Heart left ventricle (tissue), 13 donors: ENCODE results near the gene NFIB.

Experiments used
- CTCF ChIP-seq, 12 donors: fragments of 200-600 bp; sonication (generic) in 4 of 12; IDR thresholded peaks; one replicate each; pipeline versions ENCODE4 v1.5.0 to v1.8.0; 2018 to 2022; ENCODE audit warnings: antibody characterized with exemption in 12 of 12, mild to moderate bottlenecking in 5 of 12
- POLR2A ChIP-seq, 2 donors: fragments of 450-650 bp; IDR thresholded peaks; one replicate each; pipeline ENCODE4 v1.6.1; 2017; ENCODE audit warnings: antibody characterized with exemption in 2 of 2, mild to moderate bottlenecking in 2 of 2, moderate library complexity in 2 of 2
- donor health status: ischemic (EF 13 %, LVEDD 7.1; RV severe dilation, severe dysfunction).
- donor health status: DM: no; HTN: yes; CAD: no.
- donor health status: DM: no; HTN: no; CAD: no.
- donor health status: ischemic (EF 25% LVEDD 6.9; RV normal size, moderate dysfunction).
- donor health status: ischemic (EF 25% LVEDD 5.7; RV mildly dilated, moderate dysfunction).
- donor health status: ischemic (EF 35%, LVEDD 5.7; RV mildly dilated, moderate dysfunction).
- donor health status: nonischemic (EF 11% LVEDD 7.7; RV severe dilation, severe dysfunction).
- donor health status: DM: yes; HTN: yes; CAD: no.
- donor health status: PGD.
- donor health status: ischemic (EF 29% LVEDD 5.4; RV normal size, mild dysfunction).
- donor health status: nonischemic (EF 23%, LVEDD 6.1; RV moderate dilation, normal function).

DNA sequence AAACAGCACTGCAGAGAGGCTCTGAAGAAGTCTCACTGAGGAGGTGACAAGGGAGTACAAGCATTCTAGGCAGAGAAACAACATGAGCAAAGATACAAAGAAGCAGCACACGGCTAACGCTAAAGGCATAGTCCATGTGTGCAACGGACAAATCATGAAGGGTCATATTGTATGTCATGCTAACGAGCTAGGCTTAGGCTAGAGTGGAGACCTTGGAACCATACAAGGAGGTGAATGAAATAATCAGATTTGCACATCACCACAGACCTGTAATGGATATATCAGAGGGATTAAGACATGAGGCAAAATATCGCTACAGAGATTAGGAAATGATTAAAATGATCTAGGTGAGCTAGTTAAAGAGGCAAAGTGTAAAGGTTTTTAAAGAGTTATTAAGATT is 145.6 kb downstream of the NFIB start:
- TF ChIP-seq CTCF (IDR thresholded peaks at IDR 0.05) (no peak), POLR2A (IDR thresholded peaks at IDR 0.05) (no peak)
